HepG2 (cell line): ENCODE measurements around the gene HPS6.
"Not testable (repeated sequence)": the region's sequence is repeated elsewhere in the genome, so short reads cannot be mapped to it uniquely, and the experiment has no call there.

Experiments
- BRCA1 ChIP-seq: sonication (generic); formaldehyde crosslinking; IDR thresholded peaks from 2 replicates; pipeline ENCODE4 v1.4.0; 2020; ENCODE audit warnings: missing genetic modification reagents
- ZNF547 ChIP-seq: sonication (generic); formaldehyde crosslinking; IDR thresholded peaks from 2 replicates; pipeline ENCODE4 v1.5.1; 2020; ENCODE audit warnings: mild to moderate bottlenecking, missing genetic modification reagents
- TF ChIP-seq, protein P1 (sequence below): sonication (generic); formaldehyde crosslinking; IDR thresholded peaks from 2 replicates; pipeline ENCODE4 v1.8.0; 2022; ENCODE audit warnings: missing genetic modification reagents, low read depth, mild to moderate bottlenecking, borderline replicate concordance
- TF ChIP-seq, protein P2 (sequence below): sonication (generic); formaldehyde crosslinking; IDR thresholded peaks from 2 replicates; pipeline ENCODE4 v1.5.0; 2020; ENCODE audit warnings: mild to moderate bottlenecking, missing genetic modification reagents, moderate library complexity

DNA sequence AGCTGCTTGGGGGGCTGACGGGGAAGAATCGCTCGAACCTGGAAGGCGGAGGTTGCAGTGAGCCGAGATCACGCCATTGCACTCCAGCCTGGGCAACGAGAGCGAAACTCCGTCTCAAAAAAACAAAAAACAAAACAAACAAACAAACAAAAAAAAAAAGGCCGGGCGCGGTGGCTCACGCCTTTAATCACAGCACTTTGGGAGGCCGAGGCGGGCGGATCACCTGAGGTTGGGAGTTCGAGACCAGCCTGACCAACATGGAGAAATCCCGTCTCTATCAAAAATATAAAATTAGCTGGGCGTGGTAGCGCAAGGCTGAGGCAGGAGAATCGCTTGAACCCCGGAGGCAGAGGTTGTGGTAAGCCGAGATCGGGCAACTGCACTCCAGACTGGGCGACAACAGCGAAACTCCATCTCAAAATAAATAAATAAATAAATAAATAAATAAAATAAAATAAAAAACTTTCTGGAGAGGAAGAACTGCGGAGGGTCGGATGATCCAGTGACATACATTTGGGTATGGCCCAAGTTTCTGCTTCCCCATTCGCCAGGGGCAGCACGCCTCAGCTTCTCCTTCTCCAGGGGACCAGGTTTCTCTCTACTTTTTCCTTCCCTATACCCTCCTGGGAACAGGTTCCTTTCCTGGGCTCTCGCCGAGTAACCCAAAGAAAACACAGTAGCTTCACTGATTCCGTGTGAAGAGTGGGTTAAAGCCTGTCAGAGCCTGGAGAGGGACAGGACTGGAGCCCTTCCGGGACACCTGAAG lies 10.1 kb upstream of the HPS6 start:
- not testable (repeated sequence) for TF ChIP-seq ZNF547, BRCA1 (CRISPR knock-in tag)
- TF ChIP-seq, protein P1, sequence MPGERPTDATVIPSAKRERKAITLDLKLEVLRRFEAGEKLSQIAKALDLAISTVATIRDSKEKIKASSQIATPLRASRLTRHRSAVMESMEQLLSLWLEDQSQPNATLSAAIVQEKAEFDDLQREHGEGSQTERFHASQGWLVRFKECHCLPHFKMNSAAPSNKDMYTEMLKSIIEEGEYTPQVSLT (CRISPR knock-in tag): not testable (repeated sequence)
- TF ChIP-seq, protein P2, sequence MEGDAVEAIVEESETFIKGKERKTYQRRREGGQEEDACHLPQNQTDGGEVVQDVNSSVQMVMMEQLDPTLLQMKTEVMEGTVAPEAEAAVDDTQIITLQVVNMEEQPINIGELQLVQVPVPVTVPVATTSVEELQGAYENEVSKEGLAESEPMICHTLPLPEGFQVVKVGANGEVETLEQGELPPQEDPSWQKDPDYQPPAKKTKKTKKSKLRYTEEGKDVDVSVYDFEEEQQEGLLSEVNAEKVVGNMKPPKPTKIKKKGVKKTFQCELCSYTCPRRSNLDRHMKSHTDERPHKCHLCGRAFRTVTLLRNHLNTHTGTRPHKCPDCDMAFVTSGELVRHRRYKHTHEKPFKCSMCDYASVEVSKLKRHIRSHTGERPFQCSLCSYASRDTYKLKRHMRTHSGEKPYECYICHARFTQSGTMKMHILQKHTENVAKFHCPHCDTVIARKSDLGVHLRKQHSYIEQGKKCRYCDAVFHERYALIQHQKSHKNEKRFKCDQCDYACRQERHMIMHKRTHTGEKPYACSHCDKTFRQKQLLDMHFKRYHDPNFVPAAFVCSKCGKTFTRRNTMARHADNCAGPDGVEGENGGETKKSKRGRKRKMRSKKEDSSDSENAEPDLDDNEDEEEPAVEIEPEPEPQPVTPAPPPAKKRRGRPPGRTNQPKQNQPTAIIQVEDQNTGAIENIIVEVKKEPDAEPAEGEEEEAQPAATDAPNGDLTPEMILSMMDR (CRISPR knock-in tag): not testable (repeated sequence)
